Choroid plexus epithelial cell (primary cell): ENCODE data around the gene TRIP10.

Experiments
- DNase-seq: peaks from one replicate; pipeline ENCODE4 v3.0.0-alpha.2; 2010; ENCODE audit warnings: low read depth
- H3K4me3 ChIP-seq: 2 replicates; pipeline ENCODE4 v1.5.1; 2011; ENCODE audit warnings: low read depth, mild to moderate bottlenecking, control low read depth, low read length, moderate library complexity
- TF ChIP-seq, protein P1 (sequence below): conservative IDR thresholded peaks from 2 replicates; pipeline ENCODE4 v1.5.1; 2011; ENCODE audit warnings: low read depth, mild to moderate bottlenecking, control low read depth, inconsistent platforms, low read length, moderate library complexity

The TRIP10 gene

DNA sequence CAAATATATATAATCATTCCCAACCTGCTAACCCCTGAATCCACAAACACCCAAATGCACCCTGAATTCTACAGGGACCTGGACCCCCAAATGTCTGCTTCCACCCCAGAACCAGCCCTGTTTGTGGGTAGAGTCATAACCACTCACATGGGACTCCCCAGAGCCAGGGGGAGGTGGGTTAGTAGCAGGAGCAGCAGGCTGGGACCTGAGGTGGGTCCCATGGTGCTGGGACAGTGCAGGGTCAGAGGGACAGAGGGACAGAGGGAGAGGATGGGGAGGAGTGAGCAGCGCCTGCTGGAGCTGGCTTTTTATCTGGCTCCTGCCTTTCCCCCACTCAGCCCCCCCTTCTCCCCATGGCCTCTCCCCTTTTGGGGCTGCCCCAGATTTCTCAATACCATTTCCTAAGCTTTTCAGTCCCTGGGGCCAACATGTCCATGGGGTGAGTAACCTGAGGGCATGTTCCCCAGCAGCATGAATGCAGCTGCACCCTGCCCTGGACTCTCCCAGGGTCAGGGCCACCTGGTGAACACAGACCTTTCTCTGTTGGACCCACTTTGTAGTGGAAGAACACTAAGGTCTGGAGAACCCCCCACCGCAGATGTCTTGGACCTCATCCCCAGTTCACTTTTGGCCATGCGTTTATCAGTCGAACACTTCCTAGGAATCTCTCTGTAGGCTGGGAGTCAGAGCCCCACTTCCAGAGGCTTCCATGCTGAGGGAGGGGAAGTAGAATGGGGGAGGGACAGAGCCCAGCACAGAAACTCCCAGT lies 18.9 kb upstream of the TRIP10 start, which contains the start of gene C3:
Gene C3 (minus strand): TSS at position 282 of the 769 bp plus-strand sequence. CDS start 61 bp downstream, at position 221.
- H3K4me3 ChIP-seq: no peak within 1 kb of the TSS
- TF ChIP-seq, protein P1, sequence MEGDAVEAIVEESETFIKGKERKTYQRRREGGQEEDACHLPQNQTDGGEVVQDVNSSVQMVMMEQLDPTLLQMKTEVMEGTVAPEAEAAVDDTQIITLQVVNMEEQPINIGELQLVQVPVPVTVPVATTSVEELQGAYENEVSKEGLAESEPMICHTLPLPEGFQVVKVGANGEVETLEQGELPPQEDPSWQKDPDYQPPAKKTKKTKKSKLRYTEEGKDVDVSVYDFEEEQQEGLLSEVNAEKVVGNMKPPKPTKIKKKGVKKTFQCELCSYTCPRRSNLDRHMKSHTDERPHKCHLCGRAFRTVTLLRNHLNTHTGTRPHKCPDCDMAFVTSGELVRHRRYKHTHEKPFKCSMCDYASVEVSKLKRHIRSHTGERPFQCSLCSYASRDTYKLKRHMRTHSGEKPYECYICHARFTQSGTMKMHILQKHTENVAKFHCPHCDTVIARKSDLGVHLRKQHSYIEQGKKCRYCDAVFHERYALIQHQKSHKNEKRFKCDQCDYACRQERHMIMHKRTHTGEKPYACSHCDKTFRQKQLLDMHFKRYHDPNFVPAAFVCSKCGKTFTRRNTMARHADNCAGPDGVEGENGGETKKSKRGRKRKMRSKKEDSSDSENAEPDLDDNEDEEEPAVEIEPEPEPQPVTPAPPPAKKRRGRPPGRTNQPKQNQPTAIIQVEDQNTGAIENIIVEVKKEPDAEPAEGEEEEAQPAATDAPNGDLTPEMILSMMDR: no peak
- peak; percentile 45 for DNase-seq

DNA sequence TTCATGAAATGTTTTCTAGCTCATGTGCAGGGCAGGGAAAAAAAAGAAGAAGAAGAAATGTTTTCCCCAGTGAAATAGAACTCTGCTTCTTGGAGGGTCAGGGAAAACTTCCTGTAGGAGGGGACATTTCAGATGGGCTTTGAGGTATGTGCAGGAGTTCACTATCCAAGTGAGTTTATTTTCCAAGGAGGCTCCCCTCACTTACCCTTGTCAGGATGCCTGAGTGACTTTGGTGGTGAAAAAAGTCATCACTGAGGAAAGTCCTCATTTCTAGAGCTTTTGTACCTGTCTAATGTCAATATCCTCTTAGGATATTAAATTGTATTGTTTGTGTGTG lies 18.4 kb upstream of the TRIP10 start:
- TF ChIP-seq, protein P1: no peak
- no peak for DNase-seq
- H3K4me3 ChIP-seq: no peak overlapping the region

DNA sequence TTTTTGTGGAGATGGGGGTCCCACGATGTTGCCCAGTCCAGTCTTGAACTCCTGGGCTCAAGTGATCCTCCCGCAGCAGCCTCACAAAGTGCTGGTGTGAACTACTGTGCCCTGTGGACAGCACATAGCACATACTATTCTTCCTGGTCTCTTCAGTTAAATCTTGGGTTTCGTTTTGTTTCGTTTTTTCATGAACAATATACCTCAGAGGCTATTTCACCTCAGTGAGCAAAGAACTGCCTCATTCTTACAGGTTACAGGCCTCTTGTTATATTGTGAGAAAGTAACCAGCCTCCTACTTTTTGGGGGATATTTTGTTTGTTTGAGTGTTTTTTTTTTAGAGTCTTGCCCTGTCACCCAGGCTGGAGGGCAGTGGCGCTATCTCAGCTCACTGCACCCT lies 17.7 kb upstream of the TRIP10 start:
- TF ChIP-seq, protein P1: no peak
- no peak for DNase-seq
- no peak overlapping the region for H3K4me3 ChIP-seq

DNA sequence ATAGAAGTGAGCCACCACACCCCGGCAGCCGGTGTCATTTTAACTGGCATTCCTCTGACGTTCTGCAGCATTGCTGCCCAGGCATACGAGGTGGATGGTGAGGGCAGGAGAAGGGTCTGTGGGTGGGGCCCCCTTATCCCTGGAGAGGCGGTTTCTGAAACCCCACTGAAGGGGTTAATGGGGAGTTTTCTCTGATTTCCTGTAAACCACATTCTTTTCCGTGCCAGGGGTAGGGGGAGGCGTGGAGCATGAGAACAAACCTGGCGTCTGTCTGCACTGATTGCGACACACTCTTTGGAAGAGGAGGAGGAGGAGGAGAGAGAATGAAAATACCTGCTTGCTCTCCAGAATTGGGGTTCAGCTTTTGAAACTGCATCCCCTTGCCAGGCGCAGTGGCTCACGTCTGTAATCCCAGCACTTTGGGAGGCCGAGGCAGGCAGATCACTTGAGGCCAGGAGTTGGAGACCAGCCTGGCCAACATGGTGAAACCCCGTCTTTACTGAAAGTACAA lies 16.3 kb upstream of the TRIP10 start:
- peak; percentile 61 for DNase-seq
- no peak overlapping the region for H3K4me3 ChIP-seq
- TF ChIP-seq, protein P1: no peak

DNA sequence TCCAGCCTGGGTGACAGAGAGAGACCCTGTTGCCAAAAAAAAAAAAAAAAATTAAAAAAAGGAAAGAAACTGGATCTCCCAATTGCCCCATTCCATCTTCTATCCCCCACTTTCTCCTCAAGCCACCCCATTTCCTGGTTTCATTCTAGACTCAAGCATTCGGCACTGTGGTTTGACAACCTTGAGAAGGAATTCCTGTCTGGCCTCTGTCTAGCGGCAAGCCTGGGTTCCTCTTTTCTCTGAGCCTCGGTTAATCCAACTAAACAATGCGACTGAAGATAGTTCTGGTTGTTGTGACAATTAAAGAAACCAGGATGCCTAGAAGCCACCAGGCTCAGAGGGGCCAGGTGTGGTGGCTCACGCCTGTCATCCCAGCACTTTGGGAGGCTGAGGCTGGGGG lies 15.7 kb upstream of the TRIP10 start:
- DNase-seq: no peak
- no peak overlapping the region for H3K4me3 ChIP-seq
- TF ChIP-seq, protein P1: no peak

DNA sequence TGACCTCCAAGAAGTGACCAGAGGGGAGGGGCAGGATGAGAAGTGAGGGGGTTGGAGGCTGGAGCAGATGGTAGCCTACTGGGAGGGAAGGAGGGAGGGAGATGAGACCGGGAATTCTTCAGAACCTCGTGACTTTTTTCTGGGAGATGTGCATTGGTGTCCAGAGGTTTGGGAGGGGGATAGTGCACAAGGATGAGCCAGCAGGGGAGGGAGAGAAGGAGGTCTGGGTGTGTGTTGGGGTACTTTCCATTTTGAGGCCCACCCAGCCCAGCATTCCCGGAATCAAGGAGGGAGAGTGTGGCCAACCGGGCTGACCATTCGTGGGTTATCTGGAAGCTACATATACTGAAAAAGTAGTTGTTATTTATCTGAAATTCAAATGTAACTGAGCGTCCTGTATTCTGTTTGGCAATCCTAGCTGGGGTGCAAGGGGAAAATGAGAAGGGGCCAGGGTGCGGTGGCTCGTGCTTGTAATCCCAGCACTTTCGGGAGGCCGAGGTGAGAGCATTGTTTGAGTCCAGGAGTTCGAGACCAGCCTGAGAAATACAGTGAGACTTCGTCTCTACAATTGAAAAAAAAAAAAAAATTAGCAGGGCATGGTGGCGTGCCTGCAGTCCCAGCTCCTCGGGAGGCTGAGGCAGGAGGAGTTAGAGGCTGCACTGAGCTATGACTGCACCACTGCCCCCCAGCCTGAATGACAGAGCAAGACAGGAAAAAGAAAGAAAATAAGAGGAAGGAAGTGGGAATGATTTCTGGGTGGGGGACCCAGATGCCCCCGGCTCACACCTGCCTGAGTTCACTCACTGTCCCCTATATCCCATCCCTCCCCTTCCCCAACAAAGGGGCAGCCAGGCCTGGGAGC lies 14.6 kb upstream of the TRIP10 start:
- H3K4me3 ChIP-seq: no peak overlapping the region
- TF ChIP-seq, protein P1: no peak
- DNase-seq: no peak
